ENCODE data around the gene DHRS3.
"Not testable (repeated sequence)": the region's sequence is repeated elsewhere in the genome, so short reads cannot be mapped to it uniquely, and the experiment has no call there.

The DHRS3 gene

GRCh38 chr1:12577020-12577419 is 41.0 kb downstream of the DHRS3 start:
- DNase-seq (ENCODE audit: low spot score) = no peak

- DNase-seq (ENCODE audit: low spot score) = no peak
These were observed 43.3 kb downstream of the DHRS3 start for GRCh38 chr1:12574757-12575139.

DNA sequence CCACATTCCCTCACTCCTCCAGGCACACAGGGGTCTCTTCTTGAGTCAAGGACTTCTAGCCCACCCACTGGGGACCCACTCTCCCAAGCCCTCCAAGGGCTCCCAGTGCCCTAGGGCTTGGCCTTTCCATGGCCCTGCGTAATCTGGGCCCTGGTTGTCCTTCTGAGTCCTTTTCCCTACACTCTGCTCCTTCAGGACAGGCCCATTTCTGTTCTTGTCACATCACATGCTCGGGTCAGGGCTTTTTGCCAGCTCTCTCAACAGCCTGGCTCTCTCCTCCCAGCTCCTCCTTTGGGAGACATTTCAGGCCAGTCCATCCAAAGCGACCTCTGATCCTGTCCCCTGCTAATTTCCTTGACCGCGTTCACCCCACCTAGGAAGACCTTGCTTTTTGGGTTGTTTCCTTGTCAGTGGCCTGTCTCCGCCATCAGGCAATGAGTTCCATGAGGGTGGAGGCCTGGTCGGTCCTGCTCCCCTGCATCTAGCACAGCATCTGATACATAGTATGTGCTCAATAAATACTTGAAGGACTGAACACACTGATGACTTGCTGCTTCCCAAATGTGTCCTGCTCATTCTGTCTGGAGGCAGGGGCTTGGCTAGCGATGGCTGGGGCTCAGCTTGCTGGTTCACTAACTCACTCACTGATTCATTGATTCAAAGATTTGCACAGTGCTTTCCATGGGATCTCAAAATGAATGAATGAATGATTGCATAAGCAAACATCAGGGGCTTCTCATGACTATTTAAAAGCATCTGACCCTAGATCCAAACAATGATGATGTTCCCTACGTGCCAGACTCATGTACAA is 44.8 kb downstream of the DHRS3 start:
- no peak for DNase-seq (ENCODE audit: low spot score)

GRCh38 chr1:12572522-12572921 is 45.5 kb downstream of the DHRS3 start:
- DNase-seq (ENCODE audit: low spot score) = no peak

- DNase-seq (ENCODE audit: low spot score) = no peak
These were observed 47.7 kb downstream of the DHRS3 start for GRCh38 chr1:12570291-12570690.

- no peak for DNase-seq (ENCODE audit: low spot score)
These were observed 49.8 kb downstream of the DHRS3 start for GRCh38 chr1:12568009-12568767.

DNA sequence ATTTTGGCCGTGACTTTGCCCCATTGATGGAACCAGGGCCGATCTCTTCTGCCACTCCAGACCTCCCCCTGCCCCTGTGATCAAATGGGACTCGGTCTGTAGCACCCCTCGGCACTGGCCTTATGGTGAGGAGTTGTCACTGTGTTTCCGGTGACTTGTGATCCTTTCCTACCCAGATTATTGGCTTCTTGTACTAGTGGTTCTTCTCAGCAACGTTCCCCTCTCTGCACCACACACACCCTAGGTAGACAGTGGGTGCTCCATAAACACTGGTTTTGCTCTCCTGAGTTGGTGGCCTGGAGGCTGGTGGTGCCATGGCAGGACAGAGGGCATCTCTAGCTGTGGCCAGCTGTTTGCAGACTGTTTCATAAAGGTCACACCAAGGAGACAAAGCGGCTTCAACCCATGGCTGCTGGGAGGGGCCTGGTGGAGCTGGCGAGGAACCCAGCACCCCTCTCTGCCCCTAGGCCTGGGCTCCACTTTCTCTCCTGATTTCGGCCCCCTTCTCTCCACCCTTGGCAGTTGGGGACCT is 50.7 kb downstream of the DHRS3 start:
- no peak for DNase-seq (ENCODE audit: low spot score)

- no peak for DNase-seq (ENCODE audit: low spot score)
These were observed 51.3 kb downstream of the DHRS3 start for GRCh38 chr1:12566484-12567287.

- DNase-seq (ENCODE audit: low spot score) = no peak
These were observed 52.1 kb downstream of the DHRS3 start for GRCh38 chr1:12565966-12566352.

DNA sequence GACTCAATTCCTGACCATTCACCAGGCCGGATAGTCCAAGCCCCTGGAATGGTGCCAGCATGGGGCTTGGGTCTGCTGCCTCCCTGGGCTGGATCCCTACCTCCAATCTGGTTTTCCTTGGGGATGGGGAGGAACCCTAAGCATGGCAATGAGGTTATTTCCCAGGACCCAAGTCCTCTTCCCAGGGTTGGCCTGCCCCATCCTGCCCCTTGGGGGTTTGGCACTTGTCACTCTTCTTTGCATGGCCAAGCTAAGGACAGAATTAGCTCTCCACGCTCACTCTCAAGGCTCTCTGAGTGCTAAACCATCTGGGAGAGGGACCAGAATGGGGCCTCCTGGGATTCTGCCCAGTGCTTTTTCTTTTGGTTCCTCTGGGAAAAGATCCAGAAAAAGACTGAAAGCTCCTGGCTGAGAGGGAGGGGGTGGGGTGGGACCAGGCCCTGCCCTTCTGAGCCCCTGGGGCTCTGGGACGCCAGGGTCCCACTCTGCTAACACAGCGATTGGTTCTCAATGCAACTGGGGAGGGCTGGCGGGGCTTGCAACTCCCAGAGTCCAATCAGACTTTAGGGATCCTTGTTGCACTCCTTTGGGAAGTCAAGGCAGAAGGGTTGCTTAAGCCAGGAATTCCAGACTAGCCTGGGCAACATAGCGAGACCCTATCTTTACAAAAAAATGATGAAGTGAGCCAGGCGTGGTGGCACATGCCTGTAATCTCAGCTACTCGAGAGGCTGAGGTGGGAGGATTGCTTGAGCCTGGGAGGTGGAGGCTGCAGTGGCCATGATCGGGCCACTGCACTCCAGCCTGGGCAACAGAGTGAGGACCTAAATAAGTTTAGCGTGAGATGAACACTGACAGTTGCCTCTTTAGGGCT is 52.7 kb downstream of the DHRS3 start:
- no peak for DNase-seq (ENCODE audit: low spot score)

DNA sequence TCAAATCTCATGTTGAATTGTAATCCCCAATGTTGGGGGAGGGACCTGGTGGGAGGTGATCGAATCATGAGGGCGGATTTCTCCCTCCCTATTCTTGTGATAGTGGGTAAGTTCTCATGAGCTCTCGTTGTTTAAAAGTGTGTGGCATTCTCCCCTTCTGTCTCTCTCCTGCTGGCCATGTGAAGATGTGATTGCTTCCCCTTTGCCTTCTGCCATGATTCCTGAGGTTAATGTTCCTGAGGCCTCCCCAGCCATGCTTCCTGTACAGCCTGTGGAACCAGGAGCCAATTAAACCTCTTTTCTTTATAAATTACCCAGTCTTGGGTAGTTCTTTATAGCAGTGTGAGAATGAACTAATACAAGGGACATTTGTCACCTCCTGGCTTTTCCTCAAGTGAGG is 53.8 kb downstream of the DHRS3 start:
- DNase-seq (ENCODE audit: low spot score) = not testable (repeated sequence)

GRCh38 chr1:12562955-12563576 is 54.9 kb downstream of the DHRS3 start:
- DNase-seq (ENCODE audit: low spot score) = no peak

DNA sequence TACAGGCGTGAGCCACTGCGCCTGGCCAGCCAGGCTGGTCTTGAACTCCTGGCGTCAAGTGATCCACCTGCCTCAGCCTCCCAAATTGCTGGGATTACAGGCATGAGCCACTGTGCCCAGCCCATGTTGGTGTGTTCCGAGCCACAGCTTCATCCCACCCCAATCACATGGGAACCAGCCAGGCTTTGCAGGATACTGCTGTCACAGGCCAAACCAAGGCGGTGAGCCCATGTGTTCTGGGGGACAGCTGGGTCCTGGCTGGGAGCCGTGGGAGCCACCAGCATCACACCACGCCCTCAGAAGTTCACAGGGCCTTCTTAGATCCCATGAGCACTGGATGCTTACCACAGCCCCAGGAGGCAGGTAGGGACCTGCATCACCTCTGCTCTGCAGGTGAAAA is 56.9 kb downstream of the DHRS3 start:
- no peak for DNase-seq (ENCODE audit: low spot score)

- no peak for DNase-seq (ENCODE audit: low spot score)
These were observed 60.8 kb downstream of the DHRS3 start for GRCh38 chr1:12556957-12557935.

DNA sequence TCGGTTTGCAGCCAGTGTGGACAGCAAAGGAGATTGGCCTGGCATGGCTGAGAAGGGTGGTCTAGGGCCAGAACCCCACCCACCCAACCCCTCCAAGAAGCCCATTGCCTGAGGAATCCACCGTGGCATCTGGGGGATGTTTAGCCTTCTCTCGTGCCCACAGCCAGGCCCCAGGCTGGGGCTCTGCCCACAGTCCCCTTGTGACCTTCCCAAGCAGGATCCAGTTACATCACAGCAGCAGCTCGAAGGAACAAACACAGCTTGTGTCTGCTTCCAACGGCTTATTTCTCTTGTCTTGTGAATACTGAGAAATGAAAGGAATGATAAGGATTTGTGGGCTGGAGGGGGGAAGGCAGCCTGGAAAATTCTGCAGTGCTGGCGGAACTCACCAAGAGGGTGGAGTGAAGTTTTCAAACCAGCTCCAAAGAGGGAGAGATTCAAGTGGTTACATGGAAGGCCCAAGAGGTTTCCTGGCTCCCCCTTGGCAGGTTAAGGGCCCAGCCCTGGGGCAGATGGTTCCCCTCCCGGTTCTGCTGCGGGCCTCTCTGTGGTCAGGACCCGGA is 61.6 kb downstream of the DHRS3 start:
- no peak for DNase-seq (ENCODE audit: low spot score)

- DNase-seq (ENCODE audit: low spot score) = no peak
These were observed 62.3 kb downstream of the DHRS3 start for GRCh38 chr1:12555411-12556367.

DNA sequence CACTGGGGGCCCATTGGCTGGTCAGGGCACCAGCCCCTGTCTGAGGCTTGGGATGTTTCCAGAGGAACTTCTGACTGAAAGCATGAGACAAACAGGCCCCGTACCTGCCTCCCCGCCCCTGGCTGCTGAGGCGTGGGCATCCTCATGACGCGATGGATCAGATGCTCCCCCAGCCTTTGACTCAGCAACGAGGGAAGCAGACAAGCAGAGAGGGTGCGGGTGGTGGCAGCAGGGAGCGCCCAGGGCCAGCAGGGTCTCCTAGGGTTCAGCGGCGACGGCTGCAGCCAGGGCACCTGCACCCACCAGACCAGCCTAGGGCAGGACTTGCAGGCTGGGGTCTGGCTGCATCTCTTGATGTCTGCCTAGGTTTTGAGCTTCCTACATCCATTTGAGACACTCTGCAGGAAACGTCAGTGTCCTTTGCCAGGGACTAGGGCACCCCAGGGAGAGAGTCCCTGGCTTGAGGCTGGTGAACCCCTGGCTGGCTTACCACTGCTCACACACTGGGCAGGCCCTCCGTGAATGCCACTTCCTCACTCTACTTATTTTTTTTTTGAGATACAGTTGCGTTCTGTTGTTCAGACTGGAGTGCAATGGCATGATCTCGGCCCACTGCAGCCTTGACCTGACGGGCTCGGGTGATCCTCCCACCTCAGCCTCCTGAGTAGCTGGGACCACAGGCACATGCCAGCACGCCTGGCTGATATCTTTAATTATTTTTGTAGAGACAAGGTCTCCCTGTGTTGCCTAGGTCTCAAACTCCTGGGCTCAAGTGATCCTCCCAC is 63.3 kb downstream of the DHRS3 start:
- no peak for DNase-seq (ENCODE audit: low spot score)

All from kidney capillary endothelial cell (primary cell).